ENCODE results near the gene ZNF76. TPM values are rescaled to one million over a fixed set of nuclear protein-coding genes. Genes with fewer than 3 reads are reported as not detected.
A peak's percentile ranks its signal among the peaks of the same experiment; 100 is the strongest.

ZNF76 gene
- polyA plus RNA-seq, 2 of the 4 experiments (the other 2 are of a cell fraction) = 7.9 to 10.5 TPM

- TF ChIP-seq KDM1A (IDR thresholded peaks at IDR 0.05; ENCODE audit: low read depth) = no peak
These were observed 60.0 kb downstream of the ZNF76 start (continued) for GRCh38 chr6:35319346-35320030.

- ATAC-seq (no peak), DNase-seq (ENCODE audit: low read depth in 1 of 2, low spot score in 1 of 2) (no peak), FAIRE-seq (no peak)
- TF ChIP-seq RAD21 (conservative IDR thresholded peaks at IDR 0.05 in 1 of 2, IDR thresholded peaks at IDR 0.05 in 1 of 2) (no peak), ESRRA (IDR thresholded peaks at IDR 0.05; ENCODE audit: borderline replicate concordance, low read length) (no peak)
- H3K4me3 ChIP-seq = no peak overlapping the region
- CTCF ChIA-PET = interaction anchor here (0.7 to 2.5 kb wide), 6 partner anchors 11 to 180 kb away, joined by 3 to 9 read pairs (median 3); partner anchors contain the start of gene PPARD
- peaks cover 4% of the 10 kb centered on the region; the same call in 1 of the 3 replicates for H3K4me1 ChIP-seq
- no peak overlapping the region for H3K27ac ChIP-seq
- POLR2A ChIA-PET = no interaction called here
- H3K4me2 ChIP-seq = no peak overlapping the region
- 73% methylated on average over 2 of the region's 2 CpGs for WGBS (ENCODE audit: missing lambda C conversion rate)
- H3K9me3 ChIP-seq = no peaks in the 10 kb centered on the region
These were observed 60.5 kb downstream of the ZNF76 start for GRCh38 chr6:35320031-35320410.

GRCh38 chr6:35321091-35321490 is 61.6 kb downstream of the ZNF76 start:
- TF ChIP-seq JUN (IDR thresholded peaks at IDR 0.05) (no peak), POLR2AphosphoS2 (conservative IDR thresholded peaks at IDR 0.05; ENCODE audit: low read length) (no peak), E2F6 (IDR thresholded peaks at IDR 0.05; ENCODE audit: borderline replicate concordance, low read depth) (no peak)
- ATAC-seq (no peak), FAIRE-seq (no peak), DNase-seq (ENCODE audit: low read depth in 1 of 2, low spot score in 1 of 2) (no peak)
- ChIA-PET POLR2A (no interaction called here), CTCF (interaction anchor here (1.4 to 2.5 kb wide), 3 partner anchors 21 to 128 kb away, joined by 5 to 9 read pairs (median 8); partner anchors contain the start of gene PPARD)
- WGBS (ENCODE audit: missing lambda C conversion rate) = 65% methylated on average over 8 of the region's 8 CpGs
- Histone ChIP-seq H3K4me3 (no peak overlapping the region), H3K27ac (no peak overlapping the region), H3K9me3 (no peaks in the 10 kb centered on the region), H3K4me1 (peaks cover 4% of the 10 kb centered on the region; the same call in 1 of the 3 replicates), H3K4me2 (no peak overlapping the region)

- ATAC-seq = peak; percentile 97 to 99
- H3K4me2 ChIP-seq = peak overlapping the region; percentile 40; the same call in 2 of the 3 replicates
- 29% methylated on average over 6 of the region's 7 CpGs for WGBS (ENCODE audit: missing lambda C conversion rate)
- ChIA-PET CTCF (interaction anchor here (0.6 to 3.0 kb wide), 11 partner anchors 9 to 141 kb away, joined by 3 to 12 read pairs (median 5); partner anchors contain the start of gene RPL10A), POLR2A (no interaction called here)
- DNase-seq (ENCODE audit: low read depth in 1 of 2, low spot score in 1 of 2) = peak; percentile 55 to 63
- no peak for FAIRE-seq
- TF ChIP-seq KDM5A (IDR thresholded peaks at IDR 0.05) = no peak
- no peak for TF ChIP-seq POLR2A (IDR thresholded peaks at IDR 0.05; ENCODE audit: low read length)
- TF ChIP-seq HOXB5 (CRISPR knock-in tag; IDR thresholded peaks at IDR 0.05) = no peak
- no peak for TF ChIP-seq HES2 (IDR thresholded peaks at IDR 0.05)
- no peak for TF ChIP-seq TFCP2L1 (CRISPR knock-in tag; IDR thresholded peaks at IDR 0.05)
- no peak for TF ChIP-seq GATA3 (IDR thresholded peaks at IDR 0.05; ENCODE audit: borderline replicate concordance)
- TF ChIP-seq PHF8 (IDR thresholded peaks at IDR 0.05; ENCODE audit: borderline replicate concordance, low read depth) = no peak
- TF ChIP-seq SMC3 (IDR thresholded peaks at IDR 0.05) = peak; percentile 31; the same call in 1 of the 3 replicates
- TF ChIP-seq TP53 (CRISPR knock-in tag; IDR thresholded peaks at IDR 0.05) = no peak
- TF ChIP-seq CTCF (IDR thresholded peaks at IDR 0.05) = peak; percentile 28; the same call in 2 of the 3 replicates
- TF ChIP-seq CBX8 (IDR thresholded peaks at IDR 0.05) = no peak
- peak; percentile 29 to 41; a peak in 3 of 5 replicates for TF ChIP-seq RAD21 (conservative IDR thresholded peaks at IDR 0.05 in 1 of 2, IDR thresholded peaks at IDR 0.05 in 1 of 2)
- no peak for TF ChIP-seq CHD2 (IDR thresholded peaks at IDR 0.05; ENCODE audit: low read length, partially characterized antibody)
- H3K4me1 ChIP-seq = no peaks in the 10 kb centered on the region
- H3K27ac ChIP-seq = no peak overlapping the region
- H3K4me3 ChIP-seq = no peak overlapping the region
- no peaks in the 10 kb centered on the region for H3K9me3 ChIP-seq
These were observed 68.0 kb downstream of the ZNF76 start for GRCh38 chr6:35327349-35328027.

Measured in A549 (cell line).